ENCODE results near the gene LRRK1. TPM values are rescaled to one million over a fixed set of nuclear protein-coding genes. Genes with fewer than 3 reads are reported as not detected.

LRRK1 gene
- 20.1 to 29.0 TPM (median 22.4 TPM) in 5 replicates for total RNA-seq (2022; extraction: Qiagen RNA extraction; ENCODE audit: low read depth)

DNA sequence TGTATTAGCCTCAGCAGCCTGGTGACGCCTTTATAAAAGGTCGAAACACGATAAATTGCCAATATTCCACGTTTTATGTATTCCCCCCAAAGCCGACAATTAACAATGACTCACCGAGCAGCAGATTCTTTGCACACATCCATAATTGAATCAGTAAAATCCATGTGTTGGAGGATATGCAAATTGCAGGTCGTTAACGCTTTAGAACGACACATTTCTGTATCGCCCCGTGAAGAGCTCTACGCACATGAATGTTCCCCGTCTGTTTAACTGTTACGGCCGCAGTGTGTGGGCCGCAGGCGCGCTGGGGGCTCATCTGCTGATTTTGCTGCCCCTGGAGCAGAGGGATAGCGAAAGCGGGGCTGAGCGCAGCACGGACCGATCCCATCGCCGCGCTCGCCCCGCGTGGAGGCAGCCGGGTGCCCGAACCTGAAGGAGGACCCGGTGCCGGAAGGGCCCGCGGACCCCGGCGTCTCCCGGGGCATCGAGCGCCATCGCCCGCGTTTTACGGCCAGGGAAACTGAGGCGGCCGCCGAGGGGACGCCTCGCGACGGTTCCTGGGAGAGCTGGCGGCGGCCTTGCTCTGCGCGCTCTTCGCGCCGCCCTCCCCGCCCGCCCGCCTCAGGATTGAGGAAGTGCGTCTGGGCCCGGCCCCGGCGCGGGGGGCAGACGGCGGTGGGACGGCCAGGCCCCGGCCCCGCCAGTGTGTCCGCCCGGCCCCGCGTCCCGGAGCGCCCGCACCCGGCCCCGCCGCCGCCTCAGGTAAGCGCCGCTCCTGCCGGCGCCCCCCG, at the start of gene LRRK1:
Gene LRRK1, plus strand, starts transcription at position 668 of the 791 bp plus-strand sequence. CDS start 5,276 bp downstream, outside the sequence.

GRCh38 chr15:100879464-100880138, 39.6 kb upstream of the LRRK1 start, which contains the start of gene ALDH1A3:
TSS of gene ALDH1A3 (plus strand) at chr15:100879831. CDS start at chr15:100879908, 77 bp downstream.

Other genes with a start within 250 kb of the LRRK1 start
- 21.1 to 31.2 TPM (median 22.1 TPM) in 5 replicates for gene ALDH1A3, start 39.5 kb upstream of the LRRK1 start, total RNA-seq (2022; extraction: Qiagen RNA extraction; ENCODE audit: low read depth)

All from A549 treated with CpdA at 1 μM for 4 hours (cell line).